ENCODE results near the gene ERC2.

GRCh38 chr3:56147354-56147753 is 320.9 kb downstream of the ERC2 start:
- TF ChIP-seq POLR2A (IDR thresholded peaks at IDR 0.05) (no peak), CTCF (IDR thresholded peaks at IDR 0.05) (no peak), POLR2AphosphoS5 (IDR thresholded peaks at IDR 0.05) (no peak)
